WTC11 (cell line): ENCODE data around the gene RYR3. TPM values are rescaled to one million over a fixed set of nuclear protein-coding genes. Genes with fewer than 3 reads are reported as not detected.

ENCODE experiments used
- ATAC-seq: fragments of 200-7000 bp; cut with Tn5 transposase; 2 replicates; pipeline ENCODE4 v1.10.0; 2021; ENCODE audit warnings: mild to moderate bottlenecking, moderate library complexity
- CTCF ChIA-PET: fragments of 300-600 bp; sonication (Branson Sonifier 250); formaldehyde crosslinking; loops from one replicate; lab custom pipeline; 2021; ENCODE audit warnings: antibody characterized with exemption; lab: Charles Lee
- POLR2A ChIA-PET: fragments of 350-600 bp; sonication (Branson Sonifier 250); formaldehyde crosslinking; loops from one replicate; lab custom pipeline; 2021; ENCODE audit warnings: antibody characterized with exemption; lab: Charles Lee
- DNase-seq: peaks from one replicate; pipeline ENCODE4 v3.0.0; 2021; ENCODE audit warnings: low spot score
- H3K27ac Mint-ChIP-seq: 2 replicates; pipeline ENCODE4 v1.8.0; 2021; ENCODE audit warnings: mixed read lengths
- H3K27me3 Mint-ChIP-seq: 2 replicates; pipeline ENCODE4 v1.8.0; 2021; ENCODE audit warnings: low read depth, mild to moderate bottlenecking, moderate library complexity, mixed read lengths
- H3K36me3 Mint-ChIP-seq: 2 replicates; pipeline ENCODE4 v1.8.0; 2021; ENCODE audit warnings: mixed read lengths
- H3K4me1 Mint-ChIP-seq: 2 replicates; pipeline ENCODE4 v1.8.0; 2022; ENCODE audit warnings: mixed read lengths
- H3K4me3 Mint-ChIP-seq: 2 replicates; pipeline ENCODE4 v1.8.0; 2021; ENCODE audit warnings: mild to moderate bottlenecking, moderate library complexity, mixed read lengths
- H3K9me3 Mint-ChIP-seq: 2 replicates; pipeline ENCODE4 v1.8.0; 2021; ENCODE audit warnings: mixed read lengths
- AR ChIP-seq: fragments of 250-450 bp; sonication (Bioruptor Pico); IDR thresholded peaks from 2 replicates; pipeline ENCODE4 v1.9.0; 2021; ENCODE audit warnings: mild to moderate bottlenecking
- ATF2 ChIP-seq: sonication (generic); formaldehyde crosslinking; IDR thresholded peaks from 2 replicates; pipeline ENCODE4 v1.8.1; 2022; ENCODE audit warnings: low read depth, missing genetic modification reagents, borderline replicate concordance
- ATF6 ChIP-seq: sonication (generic); formaldehyde crosslinking; IDR thresholded peaks from 2 replicates; pipeline ENCODE4 v1.8.1; 2023; ENCODE audit warnings: mild to moderate bottlenecking, missing genetic modification reagents
- EMX1 ChIP-seq: fragments of 250-450 bp; sonication (Bioruptor Pico); IDR thresholded peaks from 2 replicates; pipeline ENCODE4 v1.8.0; 2021; ENCODE audit warnings: mild to moderate bottlenecking
- ESRRA ChIP-seq: sonication (generic); formaldehyde crosslinking; IDR thresholded peaks from 2 replicates; pipeline ENCODE4 v1.8.1; 2022; ENCODE audit warnings: mild to moderate bottlenecking, missing genetic modification reagents, borderline replicate concordance
- HMGA2 ChIP-seq: fragments of 250-450 bp; sonication (Bioruptor Pico); IDR thresholded peaks from 2 replicates; pipeline ENCODE4 v1.4.0; 2021; ENCODE audit warnings: mild to moderate bottlenecking, moderate library complexity
- HMGXB4 ChIP-seq: sonication (generic); formaldehyde crosslinking; IDR thresholded peaks from 2 replicates; pipeline ENCODE4 v1.8.1; 2023; ENCODE audit warnings: mild to moderate bottlenecking, moderate library complexity, missing genetic modification reagents
- JUN ChIP-seq: sonication (generic); formaldehyde crosslinking; IDR thresholded peaks from 2 replicates; pipeline ENCODE4 v1.8.0; 2023; ENCODE audit warnings: mild to moderate bottlenecking, missing genetic modification reagents
- MAX ChIP-seq: sonication (generic); formaldehyde crosslinking; IDR thresholded peaks from 2 replicates; pipeline ENCODE4 v1.8.0; 2022; ENCODE audit warnings: mild to moderate bottlenecking, missing genetic modification reagents
- MLX ChIP-seq: sonication (generic); formaldehyde crosslinking; IDR thresholded peaks from 2 replicates; pipeline ENCODE4 v1.8.1; 2023; ENCODE audit warnings: mild to moderate bottlenecking, missing genetic modification reagents, moderate library complexity
- MXD4 ChIP-seq: fragments of 250-450 bp; sonication (Bioruptor Pico); IDR thresholded peaks from 2 replicates; pipeline ENCODE4 v1.8.0; 2021; ENCODE audit warnings: mild to moderate bottlenecking, moderate library complexity, borderline replicate concordance
- NR1H2 ChIP-seq: sonication (generic); formaldehyde crosslinking; IDR thresholded peaks from 2 replicates; pipeline ENCODE4 v1.9.0; 2021; ENCODE audit warnings: mild to moderate bottlenecking, moderate library complexity, missing genetic modification reagents
- NR3C1 ChIP-seq: sonication (generic); formaldehyde crosslinking; conservative IDR thresholded peaks from 2 replicates; pipeline ENCODE4 v1.8.1; 2023; ENCODE audit warnings: low read depth, mild to moderate bottlenecking, missing genetic modification reagents
- OVOL2 ChIP-seq: fragments of 250-450 bp; sonication (Bioruptor Pico); IDR thresholded peaks from 2 replicates; pipeline ENCODE4 v1.9.0; 2021; ENCODE audit warnings: mild to moderate bottlenecking, borderline replicate concordance
- SP1 ChIP-seq: sonication (generic); formaldehyde crosslinking; conservative IDR thresholded peaks from 2 replicates; pipeline ENCODE4 v1.8.1; 2022; ENCODE audit warnings: missing genetic modification reagents
- STAT6 ChIP-seq: sonication (generic); formaldehyde crosslinking; conservative IDR thresholded peaks from 2 replicates; pipeline ENCODE4 v1.8.1; 2023; ENCODE audit warnings: mild to moderate bottlenecking, low read depth, missing genetic modification reagents, moderate library complexity
- TEAD1 ChIP-seq: sonication (generic); formaldehyde crosslinking; IDR thresholded peaks from 2 replicates; pipeline ENCODE4 v1.8.0; 2022; ENCODE audit warnings: mild to moderate bottlenecking, missing genetic modification reagents
- USF1 ChIP-seq: sonication (generic); formaldehyde crosslinking; IDR thresholded peaks from 2 replicates; pipeline ENCODE4 v1.8.0; 2022; ENCODE audit warnings: mild to moderate bottlenecking, missing genetic modification reagents
- ZNF317 ChIP-seq: sonication (generic); formaldehyde crosslinking; IDR thresholded peaks from 2 replicates; pipeline ENCODE4 v1.8.1; 2023; ENCODE audit warnings: low read depth, mild to moderate bottlenecking, moderate library complexity, missing genetic modification reagents, borderline replicate concordance
- ZNF416 ChIP-seq: fragments of 250-450 bp; sonication (Bioruptor Pico); IDR thresholded peaks from 2 replicates; pipeline ENCODE4 v1.9.0; 2021; ENCODE audit warnings: mild to moderate bottlenecking, inconsistent platforms
- ZNF671 ChIP-seq: fragments of 250-450 bp; sonication (Bioruptor Pico); IDR thresholded peaks from 2 replicates; pipeline ENCODE4 v1.8.0; 2021; ENCODE audit warnings: mild to moderate bottlenecking
- total RNA-seq: library from RNA; stranded (reverse); gene quantifications from 3 replicates; pipeline ENCODE4 v1.2.3, GENCODE V29; 2021

The RYR3 gene
- total RNA-seq, 1 experiment from 2014 or later, result 1.4 TPM

GRCh38 chr15:33831646-33832045, 520.9 kb downstream of the RYR3 start (continued):
- TF ChIP-seq AR (no peak), SP1 (no peak), ATF2 (CRISPR knock-in tag) (no peak), USF1 (CRISPR knock-in tag) (no peak), MXD4 (CRISPR knock-in tag) (no peak), ZNF317 (no peak), EMX1 (CRISPR knock-in tag) (no peak), STAT6 (CRISPR knock-in tag) (no peak), HMGA2 (CRISPR knock-in tag) (no peak), ZNF416 (no peak)

GRCh38 chr15:33834892-33835743, 524.4 kb downstream of the RYR3 start:
- DNase-seq, result peak; percentile 55
- no peak for TF ChIP-seq MLX (CRISPR knock-in tag)
- TF ChIP-seq ESRRA, result no peak
- no peak for TF ChIP-seq NR1H2 (CRISPR knock-in tag)
- TF ChIP-seq MXD4 (CRISPR knock-in tag), result no peak
- TF ChIP-seq ZNF671 (CRISPR knock-in tag), result no peak
- TF ChIP-seq ATF6, result no peak
- TF ChIP-seq TEAD1, result peak; percentile 83; the same call in 1 of the 2 replicates
- TF ChIP-seq JUN, result no peak
- TF ChIP-seq NR3C1 (CRISPR knock-in tag), result no peak
- TF ChIP-seq MAX, result peak; percentile 73; the same call in 1 of the 2 replicates
- no peak for TF ChIP-seq HMGXB4 (CRISPR knock-in tag)
- TF ChIP-seq OVOL2 (CRISPR knock-in tag), result no peak

More at GRCh38 chr15:33834892-33835743, 524.4 kb downstream of the RYR3 start:
- Mint-ChIP-seq H3K36me3 (peaks cover 4% of the 10 kb centered on the region; the same call in 1 of the 2 replicates), H3K4me3 (peak overlapping the region; percentile 37), H3K9me3 (peaks cover 14% of the 10 kb centered on the region), H3K27ac (peak overlapping the region; percentile 39), H3K27me3 (peaks cover 30% of the 10 kb centered on the region), H3K4me1 (peaks cover 22% of the 10 kb centered on the region)
- POLR2A ChIA-PET, result interaction anchor here (0.6 kb wide), 1 partner anchor 447 kb away, joined by 4 read pairs; no protein-coding TSS in a partner anchor
- CTCF ChIA-PET, result interaction anchor here (0.7 to 1.0 kb wide), 2 partner anchors 10 to 97 kb away, joined by 3 to 4 read pairs; no protein-coding TSS in a partner anchor
- peak; percentile 93 for ATAC-seq
